Breast epithelium (tissue), 3 donors: Measurements from ENCODE around the gene CD14.

ENCODE experiments used
- CTCF ChIP-seq, 3 donors: fragments of 450-650 bp; IDR thresholded peaks; one replicate each; pipeline ENCODE4 v1.5.1; 2016 to 2017; ENCODE audit warnings: antibody characterized with exemption in 3 of 3, mild to moderate bottlenecking in 3 of 3, moderate library complexity in 3 of 3
- POLR2A ChIP-seq: fragments of 450-650 bp; IDR thresholded peaks from one replicate; pipeline ENCODE4 v1.6.1; 2016; ENCODE audit warnings: antibody characterized with exemption, mild to moderate bottlenecking, moderate library complexity
- POLR2AphosphoS5 ChIP-seq, 3 donors: sonication (generic); formaldehyde crosslinking; IDR thresholded peaks; one replicate each; pipeline ENCODE4 v1.6.1; 2017; ENCODE audit warnings: antibody characterized with exemption in 3 of 3

- TF ChIP-seq POLR2A: no peak
- no peak for TF ChIP-seq CTCF (IDR thresholded peaks at IDR 0.05)
- no peak for TF ChIP-seq POLR2AphosphoS5 (IDR thresholded peaks at IDR 0.05)
Observed at GRCh38 chr5:140673187-140673976, 40.4 kb upstream of the CD14 start, which contains the start of gene DND1.
